ENCODE data around the gene RSL1D1. TPM values are rescaled to one million over a fixed set of nuclear protein-coding genes. Genes with fewer than 3 reads are reported as not detected.
"Not testable (repeated sequence)": the region's sequence is repeated elsewhere in the genome, so short reads cannot be mapped to it uniquely, and the experiment has no call there.

The RSL1D1 gene
- total RNA-seq, 1 donor from 2014 or later: 86.9 TPM

DNA sequence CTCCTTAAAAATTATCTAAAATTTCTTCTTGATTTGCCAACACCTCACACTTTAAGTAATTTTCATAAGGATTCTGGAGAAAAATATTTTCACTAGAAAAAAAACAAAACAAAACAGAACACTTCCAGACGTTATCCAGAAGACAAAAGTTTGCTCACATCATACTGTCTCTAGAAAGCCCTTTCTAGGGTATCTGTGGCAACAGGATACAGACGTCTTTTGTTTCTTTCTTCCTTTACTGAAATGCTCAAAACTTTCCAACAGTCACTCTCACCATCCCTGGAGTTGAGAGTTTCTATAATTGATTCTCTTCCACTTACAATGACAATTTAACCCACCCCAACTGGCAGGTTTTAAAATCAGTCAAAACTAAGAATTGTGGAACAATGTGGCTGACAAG, 56.9 kb downstream of the RSL1D1 start:
- H3K9me3 Mint-ChIP-seq (ENCODE audit: unreplicated experiment): no peaks in the 10 kb centered on the region
- H3K36me3 Mint-ChIP-seq (ENCODE audit: low read depth, unreplicated experiment): peaks cover 18% of the 10 kb centered on the region
- DNase-seq (ENCODE audit: low spot score): no peak
- peaks cover 16% of the 10 kb centered on the region for H3K27me3 Mint-ChIP-seq (ENCODE audit: unreplicated experiment)
- H3K4me3 Mint-ChIP-seq (ENCODE audit: unreplicated experiment): peak overlapping the region; percentile 91
- TF ChIP-seq, protein P1, sequence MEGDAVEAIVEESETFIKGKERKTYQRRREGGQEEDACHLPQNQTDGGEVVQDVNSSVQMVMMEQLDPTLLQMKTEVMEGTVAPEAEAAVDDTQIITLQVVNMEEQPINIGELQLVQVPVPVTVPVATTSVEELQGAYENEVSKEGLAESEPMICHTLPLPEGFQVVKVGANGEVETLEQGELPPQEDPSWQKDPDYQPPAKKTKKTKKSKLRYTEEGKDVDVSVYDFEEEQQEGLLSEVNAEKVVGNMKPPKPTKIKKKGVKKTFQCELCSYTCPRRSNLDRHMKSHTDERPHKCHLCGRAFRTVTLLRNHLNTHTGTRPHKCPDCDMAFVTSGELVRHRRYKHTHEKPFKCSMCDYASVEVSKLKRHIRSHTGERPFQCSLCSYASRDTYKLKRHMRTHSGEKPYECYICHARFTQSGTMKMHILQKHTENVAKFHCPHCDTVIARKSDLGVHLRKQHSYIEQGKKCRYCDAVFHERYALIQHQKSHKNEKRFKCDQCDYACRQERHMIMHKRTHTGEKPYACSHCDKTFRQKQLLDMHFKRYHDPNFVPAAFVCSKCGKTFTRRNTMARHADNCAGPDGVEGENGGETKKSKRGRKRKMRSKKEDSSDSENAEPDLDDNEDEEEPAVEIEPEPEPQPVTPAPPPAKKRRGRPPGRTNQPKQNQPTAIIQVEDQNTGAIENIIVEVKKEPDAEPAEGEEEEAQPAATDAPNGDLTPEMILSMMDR (IDR thresholded peaks at IDR 0.05; ENCODE audit: unreplicated experiment): no peak
- H3K27ac Mint-ChIP-seq (ENCODE audit: unreplicated experiment): peak overlapping the region; percentile 96
- peaks cover 64% of the 10 kb centered on the region for H3K4me1 Mint-ChIP-seq (ENCODE audit: unreplicated experiment)

DNA sequence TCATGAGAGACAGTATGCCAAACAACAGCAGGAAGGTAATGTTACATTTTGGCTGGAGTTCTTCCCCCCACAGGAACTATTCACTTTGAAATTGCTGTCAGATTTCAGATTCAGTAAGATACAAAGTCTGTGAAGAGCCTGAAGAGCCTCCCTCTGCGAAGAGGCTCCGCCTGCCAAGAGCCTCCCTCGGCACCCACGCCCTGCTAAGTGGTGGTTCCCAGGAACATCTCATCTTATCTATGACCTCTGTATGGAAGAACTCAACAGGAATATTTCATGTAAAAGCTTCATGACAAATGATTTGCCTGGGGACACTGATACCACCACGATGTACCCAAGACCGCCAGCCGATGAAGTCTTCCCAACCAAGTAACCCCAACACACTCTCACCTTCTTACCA, 57.5 kb downstream of the RSL1D1 start:
- Mint-ChIP-seq H3K4me1 (ENCODE audit: unreplicated experiment) (peaks cover 59% of the 10 kb centered on the region), H3K36me3 (ENCODE audit: low read depth, unreplicated experiment) (peaks cover 18% of the 10 kb centered on the region), H3K4me3 (ENCODE audit: unreplicated experiment) (peak overlapping the region; percentile 83), H3K27ac (ENCODE audit: unreplicated experiment) (peak overlapping the region; percentile 96), H3K27me3 (ENCODE audit: unreplicated experiment) (peaks cover 16% of the 10 kb centered on the region), H3K9me3 (ENCODE audit: unreplicated experiment) (no peaks in the 10 kb centered on the region)
- no peak for DNase-seq (ENCODE audit: low spot score)
- TF ChIP-seq, protein P1 (IDR thresholded peaks at IDR 0.05; ENCODE audit: unreplicated experiment): no peak

DNA sequence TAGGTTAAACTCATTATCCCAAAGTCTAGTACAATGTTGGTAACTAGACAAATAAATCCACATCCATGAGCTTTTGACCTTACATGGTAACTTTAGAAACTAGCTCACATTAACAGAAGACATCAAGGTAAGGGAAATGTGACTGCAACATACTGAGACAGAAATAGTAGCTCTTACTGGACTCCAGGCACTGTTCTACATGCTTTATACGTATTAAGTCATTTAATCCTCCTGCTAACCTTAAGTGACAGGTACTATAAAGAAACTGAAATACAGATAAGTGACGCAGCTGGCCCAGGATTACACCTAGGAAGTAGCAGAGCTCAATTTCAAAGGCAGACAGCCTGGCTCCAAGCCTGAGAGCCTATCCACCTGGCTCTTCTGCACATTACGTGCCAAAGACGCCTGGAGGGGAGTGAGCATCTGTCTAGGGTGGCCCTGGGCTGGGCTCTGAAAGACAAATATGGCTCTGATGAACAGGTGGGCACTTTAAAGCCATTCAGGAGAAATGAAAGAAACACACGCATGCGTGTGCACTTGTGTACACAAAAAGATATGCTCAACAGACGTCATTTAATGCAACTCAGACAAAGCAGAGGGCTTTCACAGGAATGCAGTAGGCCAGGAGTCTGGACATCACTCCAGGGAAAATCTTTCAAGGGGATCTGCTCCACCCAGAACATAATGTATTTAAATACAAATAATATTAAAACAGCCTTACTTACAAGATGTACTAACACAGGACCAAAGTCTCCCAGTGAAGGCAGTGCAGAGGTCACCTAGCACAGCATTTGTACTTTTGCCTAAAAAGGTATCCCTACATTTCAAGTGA, 58.7 kb downstream of the RSL1D1 start:
- H3K4me1 Mint-ChIP-seq (ENCODE audit: unreplicated experiment): peaks cover 52% of the 10 kb centered on the region
- TF ChIP-seq, protein P1 (IDR thresholded peaks at IDR 0.05; ENCODE audit: unreplicated experiment): no peak
- H3K9me3 Mint-ChIP-seq (ENCODE audit: unreplicated experiment): no peaks in the 10 kb centered on the region
- DNase-seq (ENCODE audit: low spot score): no peak
- peaks cover 12% of the 10 kb centered on the region for H3K27me3 Mint-ChIP-seq (ENCODE audit: unreplicated experiment)
- peaks cover 23% of the 10 kb centered on the region for H3K36me3 Mint-ChIP-seq (ENCODE audit: low read depth, unreplicated experiment)
- no peak overlapping the region for H3K4me3 Mint-ChIP-seq (ENCODE audit: unreplicated experiment)
- H3K27ac Mint-ChIP-seq (ENCODE audit: unreplicated experiment): peak overlapping the region; percentile 37

DNA sequence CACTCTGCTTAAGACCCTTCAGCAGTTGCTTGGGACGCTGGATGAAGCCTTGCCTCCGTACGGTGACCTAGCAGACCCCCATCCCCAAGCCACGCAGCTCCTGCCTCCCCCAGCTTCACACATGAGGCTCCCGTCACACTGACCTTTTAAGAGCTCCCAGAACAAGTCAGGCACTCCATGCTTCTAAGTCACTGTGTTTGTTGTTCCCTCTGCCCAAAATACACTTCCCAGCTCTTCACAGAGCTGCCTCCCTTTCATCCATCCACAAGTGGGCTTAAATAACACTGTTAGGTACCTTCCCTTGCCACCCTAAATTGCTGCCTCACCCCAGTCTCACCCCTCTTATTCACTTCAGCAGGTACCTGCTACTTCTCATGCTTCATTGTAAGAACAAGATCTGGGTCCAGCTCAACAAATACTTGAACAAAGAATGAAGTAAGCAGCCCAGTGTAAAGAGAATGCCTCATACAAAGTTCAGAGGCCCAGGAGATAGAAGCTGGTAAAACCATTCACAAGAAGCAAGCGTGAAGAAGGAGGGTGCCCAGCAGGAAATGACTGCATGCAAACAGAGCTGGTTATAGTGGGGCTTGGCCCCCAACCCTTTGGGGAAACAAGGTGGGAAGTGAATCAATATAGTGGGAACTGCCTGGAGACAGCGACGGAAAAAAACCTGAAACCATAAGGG, 60.1 kb downstream of the RSL1D1 start:
- Mint-ChIP-seq H3K27ac (ENCODE audit: unreplicated experiment) (peak overlapping the region; percentile 73), H3K9me3 (ENCODE audit: unreplicated experiment) (no peaks in the 10 kb centered on the region), H3K4me3 (ENCODE audit: unreplicated experiment) (peak overlapping the region; percentile 10), H3K4me1 (ENCODE audit: unreplicated experiment) (peaks cover 57% of the 10 kb centered on the region), H3K27me3 (ENCODE audit: unreplicated experiment) (peaks cover 12% of the 10 kb centered on the region), H3K36me3 (ENCODE audit: low read depth, unreplicated experiment) (peaks cover 23% of the 10 kb centered on the region)
- DNase-seq (ENCODE audit: low spot score): no peak
- TF ChIP-seq, protein P1 (IDR thresholded peaks at IDR 0.05; ENCODE audit: unreplicated experiment): no peak

DNA sequence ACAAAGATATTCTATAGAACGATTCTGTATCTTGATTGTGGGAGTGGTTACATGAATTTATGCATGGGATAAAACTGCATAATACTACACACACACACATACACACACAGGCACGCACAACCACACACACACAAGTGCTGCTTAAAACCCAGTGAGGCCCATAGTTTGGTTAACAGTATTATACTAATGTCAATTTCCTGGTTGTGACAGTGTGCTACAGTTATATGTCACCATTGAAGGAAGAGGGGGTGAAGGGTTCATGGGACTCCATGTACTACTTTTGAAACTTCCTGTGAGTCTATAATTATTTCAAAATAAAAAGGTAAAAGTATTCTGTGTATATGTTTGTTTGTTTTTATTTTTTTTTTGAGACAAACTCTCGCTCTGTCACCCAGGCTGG, 62.4 kb downstream of the RSL1D1 start:
- Mint-ChIP-seq H3K4me1 (ENCODE audit: unreplicated experiment) (peaks cover 42% of the 10 kb centered on the region), H3K27me3 (ENCODE audit: unreplicated experiment) (peaks cover 6% of the 10 kb centered on the region), H3K9me3 (ENCODE audit: unreplicated experiment) (no peaks in the 10 kb centered on the region), H3K36me3 (ENCODE audit: low read depth, unreplicated experiment) (peaks cover 10% of the 10 kb centered on the region), H3K4me3 (ENCODE audit: unreplicated experiment) (no peak overlapping the region), H3K27ac (ENCODE audit: unreplicated experiment) (no peak overlapping the region)
- no peak for DNase-seq (ENCODE audit: low spot score)
- TF ChIP-seq, protein P1 (IDR thresholded peaks at IDR 0.05; ENCODE audit: unreplicated experiment): no peak

DNA sequence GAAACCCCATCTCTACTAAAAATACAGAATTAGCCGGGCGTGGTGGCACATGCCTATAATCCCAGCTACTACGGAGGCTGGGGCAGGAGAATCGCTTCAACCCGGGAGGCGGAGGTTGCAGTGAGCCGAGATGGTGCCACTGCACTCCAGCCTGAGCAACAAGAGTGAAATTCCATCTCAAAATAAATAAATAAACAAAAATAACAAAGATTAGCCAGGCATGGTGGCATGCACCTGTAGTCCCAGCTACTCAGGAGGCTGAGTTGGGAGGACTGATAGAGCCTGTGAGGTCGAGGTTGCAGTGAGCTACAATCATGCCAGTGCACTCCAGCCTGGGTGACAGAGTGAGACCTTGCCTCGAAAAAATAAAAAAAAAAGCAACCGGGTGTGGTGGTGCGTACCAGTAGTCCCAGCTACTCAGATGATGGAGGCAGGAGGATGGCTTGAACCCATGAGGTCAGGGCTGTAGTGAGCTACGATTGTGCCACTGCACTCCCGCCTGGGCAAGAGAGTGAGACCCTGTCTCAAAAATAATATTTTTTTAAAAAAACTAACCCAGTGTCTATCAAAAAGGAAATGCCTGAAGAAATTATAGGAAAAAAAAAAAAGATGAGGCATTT, 66.3 kb downstream of the RSL1D1 start:
- H3K36me3 Mint-ChIP-seq (ENCODE audit: low read depth, unreplicated experiment); DNase-seq (ENCODE audit: low spot score): not testable (repeated sequence)

DNA sequence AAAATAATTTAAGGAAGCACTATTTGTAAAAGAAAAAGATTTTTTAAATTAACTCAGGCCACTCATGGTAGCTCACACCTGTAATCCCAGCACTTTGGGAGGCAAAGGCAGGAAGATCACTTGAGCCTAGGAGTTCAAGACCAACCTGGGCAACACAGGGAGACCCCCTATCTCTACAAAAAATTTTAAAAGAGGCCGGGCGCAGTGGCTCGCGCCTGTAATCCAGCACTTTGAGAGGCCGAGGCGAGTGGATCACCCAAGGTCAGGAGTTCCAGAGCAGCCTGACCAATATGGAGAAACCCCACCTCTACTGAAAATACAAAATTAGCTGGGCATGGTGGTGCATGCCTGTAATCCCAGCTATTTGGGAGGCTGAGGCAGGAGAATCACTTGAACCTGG, 67.0 kb downstream of the RSL1D1 start:
- not testable (repeated sequence) for H3K9me3 Mint-ChIP-seq (ENCODE audit: unreplicated experiment); H3K27me3 Mint-ChIP-seq (ENCODE audit: unreplicated experiment); DNase-seq (ENCODE audit: low spot score); H3K4me3 Mint-ChIP-seq (ENCODE audit: unreplicated experiment); H3K36me3 Mint-ChIP-seq (ENCODE audit: low read depth, unreplicated experiment); H3K27ac Mint-ChIP-seq (ENCODE audit: unreplicated experiment)
- H3K4me1 Mint-ChIP-seq (ENCODE audit: unreplicated experiment): peaks cover 36% of the 10 kb centered on the region

More for the DNA sequence above, 66.3 kb downstream of the RSL1D1 start:
- H3K9me3 Mint-ChIP-seq (ENCODE audit: unreplicated experiment); H3K4me3 Mint-ChIP-seq (ENCODE audit: unreplicated experiment); H3K27me3 Mint-ChIP-seq (ENCODE audit: unreplicated experiment); H3K27ac Mint-ChIP-seq (ENCODE audit: unreplicated experiment): not testable (repeated sequence)
- H3K4me1 Mint-ChIP-seq (ENCODE audit: unreplicated experiment): peaks cover 36% of the 10 kb centered on the region
